Measurements from ENCODE around the gene FBF1. TPM values are rescaled to one million over a fixed set of nuclear protein-coding genes. Genes with fewer than 3 reads are reported as not detected.

FBF1 gene
- polyA plus RNA-seq, 1 experiment, result 2.5 TPM

- H3K4me3 ChIP-seq (ENCODE audit: low read depth, low read length), result no peak overlapping the region
- no peaks in the 10 kb centered on the region; the same call in 1 of the 2 replicates for H3K9me3 ChIP-seq (ENCODE audit: control insufficient read depth, insufficient read depth, low read length)
- no peaks in the 10 kb centered on the region for H3K27me3 ChIP-seq (ENCODE audit: control insufficient read depth, insufficient read depth, low read length)
- H3K27ac ChIP-seq (ENCODE audit: low read depth, low read length), result no peak overlapping the region
- POLR2A ChIA-PET, result no interaction called here
- CTCF ChIA-PET, result interaction anchor here (1.7 kb wide), 1 partner anchor 18 kb away, joined by 4 read pairs; the partner anchor contains the start of gene MRPL38
- no peak for TF ChIP-seq CTCF (IDR thresholded peaks at IDR 0.05; ENCODE audit: low read depth, low read length)
- no peak for DNase-seq (ENCODE audit: low read depth, low spot score)
These were observed 18.5 kb downstream of the FBF1 start for GRCh38 chr17:75922173-75922961.

- no peak for TF ChIP-seq CTCF (IDR thresholded peaks at IDR 0.05; ENCODE audit: low read depth, low read length)
- ChIA-PET POLR2A (no interaction called here), CTCF (interaction anchor here (1.7 kb wide), 1 partner anchor 17 kb away, joined by 4 read pairs; the partner anchor contains the start of gene MRPL38)
- Histone ChIP-seq H3K4me3 (ENCODE audit: low read depth, low read length) (no peak overlapping the region), H3K27ac (ENCODE audit: low read depth, low read length) (no peak overlapping the region), H3K9me3 (ENCODE audit: control insufficient read depth, insufficient read depth, low read length) (no peaks in the 10 kb centered on the region; the same call in 1 of the 2 replicates), H3K27me3 (ENCODE audit: control insufficient read depth, insufficient read depth, low read length) (no peaks in the 10 kb centered on the region)
- DNase-seq (ENCODE audit: low read depth, low spot score), result no peak
These were observed 19.2 kb downstream of the FBF1 start for GRCh38 chr17:75921596-75921995.

GRCh38 chr17:75920045-75920560, 20.7 kb downstream of the FBF1 start:
- DNase-seq (ENCODE audit: low read depth, low spot score), result no peak
- POLR2A ChIA-PET, result interaction anchor here (0.7 to 0.9 kb wide), 2 partner anchors 140 to 160 kb away, joined by 3 read pairs; a partner anchor contains a TSS
- Histone ChIP-seq H3K27me3 (ENCODE audit: control insufficient read depth, insufficient read depth, low read length) (no peaks in the 10 kb centered on the region), H3K4me3 (ENCODE audit: low read depth, low read length) (no peak overlapping the region), H3K27ac (ENCODE audit: low read depth, low read length) (no peak overlapping the region), H3K9me3 (ENCODE audit: control insufficient read depth, insufficient read depth, low read length) (no peaks in the 10 kb centered on the region; the same call in 1 of the 2 replicates)
- TF ChIP-seq CTCF (IDR thresholded peaks at IDR 0.05; ENCODE audit: low read depth, low read length), result no peak
- CTCF ChIA-PET, result no interaction called here

- no peak overlapping the region for H3K4me3 ChIP-seq (ENCODE audit: low read depth, low read length)
- H3K9me3 ChIP-seq (ENCODE audit: control insufficient read depth, insufficient read depth, low read length), result no peaks in the 10 kb centered on the region; the same call in 1 of the 2 replicates
- H3K27ac ChIP-seq (ENCODE audit: low read depth, low read length), result no peak overlapping the region
- POLR2A ChIA-PET, result interaction anchor here (0.9 kb wide), 1 partner anchor 140 kb away, joined by 3 read pairs; a partner anchor contains a TSS
- CTCF ChIA-PET, result no interaction called here
- no peaks in the 10 kb centered on the region for H3K27me3 ChIP-seq (ENCODE audit: control insufficient read depth, insufficient read depth, low read length)
- no peak for TF ChIP-seq CTCF (IDR thresholded peaks at IDR 0.05; ENCODE audit: low read depth, low read length)
- no peak for DNase-seq (ENCODE audit: low read depth, low spot score)
These were observed 21.2 kb downstream of the FBF1 start for GRCh38 chr17:75919611-75920010.

- Histone ChIP-seq H3K9me3 (ENCODE audit: control insufficient read depth, insufficient read depth, low read length) (no peaks in the 10 kb centered on the region; the same call in 1 of the 2 replicates), H3K27me3 (ENCODE audit: control insufficient read depth, insufficient read depth, low read length) (no peaks in the 10 kb centered on the region), H3K4me3 (ENCODE audit: low read depth, low read length) (no peak overlapping the region), H3K27ac (ENCODE audit: low read depth, low read length) (no peak overlapping the region)
- CTCF ChIA-PET, result interaction anchor here (0.5 to 1.6 kb wide), 2 partner anchors 63 to 96 kb away, joined by 4 to 5 read pairs; partner anchors contain the start of gene WBP2
- DNase-seq (ENCODE audit: low read depth, low spot score), result no peak
- TF ChIP-seq CTCF (IDR thresholded peaks at IDR 0.05; ENCODE audit: low read depth, low read length), result no peak
- POLR2A ChIA-PET, result no interaction called here
These were observed 22.9 kb downstream of the FBF1 start for GRCh38 chr17:75917917-75918445.
